Mucosa of stomach (tissue), 1 donor: ENCODE measurements around the gene RUBCNL.

Experiments used
- H3K27me3 ChIP-seq: one replicate; pipeline ENCODE4 v1.7.0; 2013; ENCODE audit warnings: mild to moderate bottlenecking, low read length; ENCODE audit not compliant: control insufficient read depth, insufficient read depth
- H3K36me3 ChIP-seq: one replicate; pipeline ENCODE4 v1.7.0; 2013; ENCODE audit warnings: low read length; ENCODE audit not compliant: control insufficient read depth, insufficient read depth
- H3K4me1 ChIP-seq: one replicate; pipeline ENCODE4 v1.7.0; 2013; ENCODE audit warnings: mild to moderate bottlenecking, low read length; ENCODE audit not compliant: control insufficient read depth, insufficient read depth
- H3K4me3 ChIP-seq: one replicate; pipeline ENCODE4 v1.7.0; 2013; ENCODE audit warnings: low read length
- H3K9ac ChIP-seq: one replicate; pipeline ENCODE4 v1.7.0; 2013; ENCODE audit warnings: mild to moderate bottlenecking, low read length, moderate library complexity
- H3K9me3 ChIP-seq: one replicate; pipeline ENCODE4 v1.7.0; 2013; ENCODE audit warnings: mild to moderate bottlenecking, low read length, moderate library complexity; ENCODE audit not compliant: control insufficient read depth
- donor health status: Pancreatic carcinoma.

Gene RUBCNL

DNA sequence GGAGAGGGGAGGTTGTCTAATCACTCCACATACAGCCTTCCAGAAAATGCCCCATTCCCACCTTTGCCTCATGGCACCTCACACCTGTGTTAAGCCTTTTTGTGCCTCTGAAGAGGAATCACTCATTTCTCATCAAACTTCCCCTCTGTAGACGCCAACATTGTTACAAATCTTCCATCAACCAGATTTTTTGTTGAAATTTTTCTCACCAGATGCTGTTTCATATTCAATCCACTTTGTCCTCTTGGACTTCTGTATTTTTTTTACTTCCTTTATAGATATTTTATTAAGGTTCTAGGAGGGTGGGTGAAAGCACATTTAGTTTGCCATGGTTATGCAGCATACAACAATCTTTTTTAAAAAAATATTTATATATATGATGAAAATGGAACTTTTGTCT, 74.0 kb downstream of the RUBCNL start:
- Histone ChIP-seq H3K27me3 (peaks cover 2% of the 10 kb centered on the region), H3K9me3 (no peaks in the 10 kb centered on the region), H3K4me3 (no peak overlapping the region), H3K9ac (no peak overlapping the region), H3K4me1 (no peaks in the 10 kb centered on the region), H3K36me3 (no peaks in the 10 kb centered on the region)

DNA sequence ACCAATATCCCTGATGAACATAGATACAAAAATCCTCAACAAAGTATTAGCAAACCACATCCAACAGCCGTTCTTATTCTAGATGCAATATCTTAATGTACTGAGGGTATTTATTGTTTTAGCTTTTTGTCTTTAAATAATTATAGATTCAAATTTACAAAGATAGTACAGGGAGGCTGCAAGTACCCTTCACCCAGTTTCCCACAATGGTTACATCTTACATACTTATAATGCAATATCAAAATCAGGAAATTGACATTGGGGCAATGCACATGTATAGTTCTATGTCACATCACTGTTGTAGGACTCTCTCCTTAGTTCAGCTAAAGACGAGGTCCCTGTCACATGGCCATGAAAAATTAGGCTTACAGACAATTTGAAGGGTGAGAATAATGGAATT, 75.8 kb downstream of the RUBCNL start:
- Histone ChIP-seq H3K9me3 (no peaks in the 10 kb centered on the region), H3K9ac (no peak overlapping the region), H3K4me3 (no peak overlapping the region), H3K27me3 (peaks cover 2% of the 10 kb centered on the region), H3K36me3 (no peaks in the 10 kb centered on the region), H3K4me1 (no peaks in the 10 kb centered on the region)

DNA sequence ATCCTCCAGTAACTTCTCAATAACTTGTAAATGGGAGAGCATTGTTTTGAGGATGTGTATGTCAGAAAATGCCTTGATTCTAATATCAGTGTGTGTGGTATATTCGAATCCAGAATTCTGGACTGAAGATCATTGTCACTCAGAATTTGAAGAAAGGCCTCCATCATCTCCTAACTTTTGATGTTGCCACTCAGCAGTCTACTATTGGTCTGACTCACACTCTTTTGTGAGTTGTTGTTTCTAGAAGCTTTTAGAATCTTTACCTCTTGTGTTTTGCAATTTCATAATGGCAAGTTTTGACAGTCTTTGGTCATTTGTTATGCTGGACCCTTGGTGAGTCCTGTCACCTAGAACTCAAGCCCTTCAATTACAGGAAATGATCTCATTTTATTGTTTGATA, 77.0 kb downstream of the RUBCNL start:
- Histone ChIP-seq H3K9ac (no peak overlapping the region), H3K9me3 (no peaks in the 10 kb centered on the region), H3K27me3 (peaks cover 2% of the 10 kb centered on the region), H3K36me3 (no peaks in the 10 kb centered on the region), H3K4me1 (no peaks in the 10 kb centered on the region), H3K4me3 (no peak overlapping the region)

DNA sequence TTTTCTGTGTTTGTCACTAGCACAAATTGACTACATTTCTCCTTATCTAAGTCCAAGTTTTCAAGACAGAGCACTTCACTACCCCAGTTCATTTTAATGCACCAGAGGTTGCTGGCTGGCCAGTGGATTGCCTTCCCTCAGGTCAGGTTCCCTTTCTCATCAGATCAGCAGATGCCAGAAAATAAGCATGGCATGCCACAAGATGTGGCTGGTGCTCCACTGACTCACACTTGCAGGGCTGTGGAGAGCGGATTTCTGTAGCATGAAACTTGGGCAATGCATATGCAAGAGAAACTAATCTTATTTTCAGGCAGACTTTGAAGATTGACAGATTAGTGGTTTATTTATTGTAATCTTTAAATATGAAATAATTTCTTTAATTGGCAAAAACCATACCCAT, 79.5 kb downstream of the RUBCNL start:
- H3K9ac ChIP-seq = no peak overlapping the region
- no peaks in the 10 kb centered on the region for H3K4me1 ChIP-seq
- no peak overlapping the region for H3K4me3 ChIP-seq
- no peaks in the 10 kb centered on the region for H3K9me3 ChIP-seq
- H3K27me3 ChIP-seq = peaks cover 2% of the 10 kb centered on the region
- H3K36me3 ChIP-seq = no peaks in the 10 kb centered on the region

DNA sequence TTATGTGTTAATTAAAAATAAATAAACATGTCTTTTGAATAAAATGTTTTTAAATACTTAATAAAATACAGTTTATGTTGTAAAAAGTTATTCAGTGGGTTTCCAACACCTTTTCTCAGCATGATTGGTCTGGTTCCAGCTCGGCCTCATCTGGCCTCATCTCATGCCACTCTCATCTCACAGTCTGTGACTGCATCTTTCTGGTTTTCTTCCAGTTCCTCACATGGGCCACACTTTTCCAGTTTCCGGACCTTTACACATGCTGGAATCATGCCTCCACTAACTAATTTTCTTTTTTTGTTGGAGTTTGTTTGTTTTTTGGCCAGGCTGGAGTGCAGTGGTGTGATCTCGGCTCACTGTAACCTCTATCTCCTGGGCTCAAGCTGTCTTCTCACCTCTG, 82.5 kb downstream of the RUBCNL start:
- Histone ChIP-seq H3K27me3 (peaks cover 2% of the 10 kb centered on the region), H3K36me3 (no peaks in the 10 kb centered on the region), H3K4me1 (no peaks in the 10 kb centered on the region), H3K9me3 (no peaks in the 10 kb centered on the region), H3K9ac (no peak overlapping the region), H3K4me3 (no peak overlapping the region)

DNA sequence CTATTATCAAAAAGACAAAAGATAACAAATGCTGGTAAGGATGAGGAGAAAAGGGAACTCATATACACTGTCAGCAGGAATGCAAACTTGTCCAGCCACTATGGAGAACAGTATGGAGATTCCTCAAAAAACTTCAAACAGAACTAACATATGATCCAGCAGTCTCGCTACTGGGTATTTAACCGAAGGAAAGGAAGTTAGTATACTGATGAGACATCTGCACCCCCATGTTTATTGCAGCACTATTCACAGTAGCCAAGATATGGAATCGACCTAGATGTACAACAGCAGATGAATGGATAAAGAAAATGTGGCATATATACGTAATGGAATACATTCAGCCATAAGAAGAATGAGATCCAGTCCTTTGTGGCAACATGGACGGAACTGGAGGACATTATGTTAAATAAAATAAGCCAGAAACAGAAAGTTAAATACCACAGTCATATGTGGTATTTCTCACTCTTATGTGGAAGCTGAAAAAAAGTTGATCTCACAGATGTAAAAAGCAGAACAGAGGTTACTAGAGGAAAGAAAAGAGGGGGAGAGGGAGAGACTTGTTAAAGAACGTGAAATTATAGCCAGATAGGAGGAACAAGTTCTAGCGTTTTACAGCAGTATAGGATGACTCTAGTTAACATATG, 83.2 kb downstream of the RUBCNL start:
- no peak overlapping the region for H3K4me3 ChIP-seq
- no peaks in the 10 kb centered on the region for H3K4me1 ChIP-seq
- no peak overlapping the region for H3K9ac ChIP-seq
- H3K9me3 ChIP-seq = no peaks in the 10 kb centered on the region
- H3K36me3 ChIP-seq = no peaks in the 10 kb centered on the region
- H3K27me3 ChIP-seq = peaks cover 2% of the 10 kb centered on the region

DNA sequence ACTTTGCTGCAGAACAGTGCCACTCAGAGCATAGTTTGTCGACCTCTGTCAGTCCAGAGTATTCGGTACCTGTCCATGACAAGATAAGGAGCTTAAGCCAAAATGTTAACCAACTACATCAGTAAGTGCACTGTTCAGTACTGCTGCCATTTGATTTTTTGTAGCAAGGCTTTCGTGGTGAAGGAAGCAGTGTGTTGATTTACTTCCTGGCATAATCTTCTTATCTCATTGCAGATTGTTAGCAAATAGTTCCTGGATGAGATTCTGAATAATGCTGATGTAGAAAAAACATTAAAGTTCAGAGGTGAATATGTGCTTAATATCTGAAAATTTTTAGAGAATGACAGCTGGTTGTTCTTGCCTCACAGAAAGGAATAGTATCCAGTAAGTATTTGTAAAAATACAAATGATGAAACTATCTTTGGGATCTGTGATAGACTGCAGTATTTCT, 89.7 kb downstream of the RUBCNL start:
- peaks cover 10% of the 10 kb centered on the region for H3K4me1 ChIP-seq
- no peaks in the 10 kb centered on the region for H3K36me3 ChIP-seq

DNA sequence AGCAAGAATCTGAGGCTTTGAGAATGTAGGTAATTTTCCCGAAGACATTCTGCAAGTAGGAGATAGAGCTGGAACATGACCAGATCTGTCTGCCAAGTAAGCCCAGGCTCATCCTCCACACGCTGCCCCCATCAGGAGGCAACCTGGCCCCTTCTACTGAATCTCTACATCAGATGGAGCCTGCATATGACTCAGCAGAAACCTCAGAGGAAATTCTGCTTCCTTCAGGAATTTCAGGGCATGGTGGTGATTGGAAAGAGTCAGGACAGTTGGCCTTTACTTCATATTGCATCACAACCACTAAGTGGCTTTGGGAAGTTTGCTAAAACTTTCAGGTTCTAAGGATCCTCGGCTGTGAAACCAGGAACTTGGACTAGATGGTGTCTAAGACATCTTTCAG, 90.1 kb downstream of the RUBCNL start:
- H3K36me3 ChIP-seq = no peaks in the 10 kb centered on the region
- peaks cover 10% of the 10 kb centered on the region for H3K4me1 ChIP-seq
- no peaks in the 10 kb centered on the region for H3K9me3 ChIP-seq
- H3K27me3 ChIP-seq = no peaks in the 10 kb centered on the region
- H3K9ac ChIP-seq = no peak overlapping the region
- H3K4me3 ChIP-seq = no peak overlapping the region

More for the DNA sequence above, 89.7 kb downstream of the RUBCNL start:
- Histone ChIP-seq H3K4me3 (no peak overlapping the region), H3K27me3 (no peaks in the 10 kb centered on the region), H3K9ac (no peak overlapping the region), H3K9me3 (no peaks in the 10 kb centered on the region)

DNA sequence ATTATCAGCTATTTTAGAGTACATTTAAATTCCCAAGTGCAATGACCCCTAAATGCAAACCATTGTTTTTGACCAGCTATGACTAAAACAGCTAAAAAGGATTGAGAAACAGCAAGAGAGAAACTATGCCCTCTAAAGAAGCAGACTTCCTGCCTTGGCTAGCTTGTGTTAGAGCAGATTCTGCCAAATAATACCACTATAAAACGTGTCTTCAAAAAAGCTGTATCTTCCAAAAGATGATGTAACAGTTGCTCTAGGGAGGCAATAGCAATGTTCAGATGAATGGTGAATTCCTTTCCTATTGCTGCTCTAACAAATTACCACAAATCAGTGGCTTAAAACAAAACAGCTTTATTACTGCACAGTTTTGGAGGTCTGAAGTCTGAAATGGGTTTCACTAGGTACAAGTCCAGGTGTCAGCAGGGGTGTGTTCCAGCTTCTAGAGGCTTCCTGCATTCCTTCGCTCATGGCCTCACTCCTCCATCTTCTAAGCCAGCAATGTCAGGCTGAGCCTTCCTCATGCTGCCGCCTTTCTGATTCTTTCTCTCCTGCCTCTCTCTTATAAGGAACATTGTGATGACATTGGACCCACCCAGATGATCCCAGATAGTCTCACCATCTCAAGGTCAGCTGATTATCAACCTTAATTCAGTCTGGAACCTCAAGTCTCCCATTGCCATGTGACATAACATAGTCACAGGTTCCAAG, 90.8 kb downstream of the RUBCNL start:
- Histone ChIP-seq H3K9me3 (no peaks in the 10 kb centered on the region), H3K4me1 (peaks cover 10% of the 10 kb centered on the region), H3K4me3 (no peak overlapping the region), H3K27me3 (no peaks in the 10 kb centered on the region), H3K9ac (no peak overlapping the region), H3K36me3 (no peaks in the 10 kb centered on the region)

DNA sequence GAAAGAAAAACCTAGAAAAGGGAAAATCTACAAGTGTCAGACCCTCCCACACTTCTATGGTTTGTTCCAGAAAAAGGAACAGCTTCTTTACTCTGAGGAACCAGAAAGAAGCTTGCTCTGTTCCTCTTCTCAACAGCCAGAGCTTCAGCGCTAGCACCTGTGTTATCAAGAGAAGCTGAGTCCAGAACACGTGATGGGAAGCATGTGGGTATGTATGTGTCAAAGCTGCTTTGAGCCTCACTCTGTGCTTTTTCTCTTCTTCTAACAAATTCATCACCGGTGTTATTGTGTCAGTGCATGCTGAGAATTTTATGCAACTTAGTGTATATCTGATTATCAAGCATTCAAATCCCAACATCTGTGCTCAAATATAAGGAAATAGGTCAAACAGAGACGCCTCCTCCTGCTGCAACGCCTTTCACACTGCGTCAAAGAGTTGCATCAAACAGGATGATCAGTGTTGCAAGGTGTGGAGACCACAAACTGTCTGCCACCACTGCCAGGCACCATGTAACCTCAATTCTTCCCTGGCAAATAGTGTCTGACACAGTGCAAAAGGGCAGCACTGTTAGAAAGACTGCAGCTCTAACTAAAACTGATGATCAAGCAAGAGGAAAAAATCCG, 91.4 kb downstream of the RUBCNL start:
- Histone ChIP-seq H3K27me3 (no peaks in the 10 kb centered on the region), H3K36me3 (no peaks in the 10 kb centered on the region), H3K4me3 (no peak overlapping the region), H3K4me1 (peaks cover 10% of the 10 kb centered on the region), H3K9me3 (no peaks in the 10 kb centered on the region), H3K9ac (no peak overlapping the region)

DNA sequence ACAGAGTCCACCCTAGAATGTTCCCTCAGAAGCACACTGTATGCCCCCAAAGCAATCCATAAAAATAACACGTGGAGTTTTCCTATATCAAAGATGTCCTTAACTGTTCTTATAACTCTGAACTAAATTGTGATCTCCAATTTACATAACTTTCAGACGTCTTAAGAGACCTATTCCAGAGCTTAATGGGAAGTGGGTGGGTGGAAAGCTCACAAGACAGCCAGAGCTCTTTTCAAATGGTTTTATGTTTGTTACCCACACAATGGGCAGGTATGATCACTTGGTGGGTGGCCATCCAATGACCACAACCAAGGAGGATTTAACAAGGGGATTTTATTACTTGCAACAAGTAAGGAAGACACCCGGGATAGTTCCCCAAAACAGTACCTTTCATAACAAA, 93.6 kb downstream of the RUBCNL start:
- Histone ChIP-seq H3K4me3 (no peak overlapping the region), H3K4me1 (peaks cover 10% of the 10 kb centered on the region), H3K9ac (no peak overlapping the region), H3K36me3 (no peaks in the 10 kb centered on the region), H3K9me3 (no peaks in the 10 kb centered on the region), H3K27me3 (no peaks in the 10 kb centered on the region)
